Measurements from ENCODE around the gene OSTN. TPM values are rescaled to one million over a fixed set of nuclear protein-coding genes. Genes with fewer than 3 reads are reported as not detected.

The OSTN gene
- total RNA-seq, 1 donor from 2014 or later, result 52.5 TPM

GRCh38 chr3:191307341-191307740 is 108.3 kb downstream of the OSTN start:
- DNase-seq (ENCODE audit: low spot score), result no peak

DNA sequence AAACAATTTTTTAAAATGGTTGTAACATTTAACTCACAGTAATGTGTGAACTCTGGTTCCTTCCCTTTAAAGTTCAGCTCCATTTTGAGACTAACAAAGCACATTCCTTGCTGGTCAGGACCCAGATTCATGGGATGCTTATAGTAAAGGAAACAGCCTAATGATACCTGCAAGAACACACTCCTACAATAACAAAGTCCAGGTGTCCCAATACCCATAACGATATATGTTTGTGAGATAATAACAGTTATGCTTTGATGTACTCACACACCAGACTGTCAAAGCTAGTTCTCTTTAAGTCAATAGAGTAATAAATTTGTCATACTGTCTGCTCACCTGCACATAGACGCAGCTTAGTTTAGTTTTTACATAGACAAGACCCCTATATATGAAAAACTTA is 114.3 kb downstream of the OSTN start:
- no peak for DNase-seq (ENCODE audit: low spot score)

DNA sequence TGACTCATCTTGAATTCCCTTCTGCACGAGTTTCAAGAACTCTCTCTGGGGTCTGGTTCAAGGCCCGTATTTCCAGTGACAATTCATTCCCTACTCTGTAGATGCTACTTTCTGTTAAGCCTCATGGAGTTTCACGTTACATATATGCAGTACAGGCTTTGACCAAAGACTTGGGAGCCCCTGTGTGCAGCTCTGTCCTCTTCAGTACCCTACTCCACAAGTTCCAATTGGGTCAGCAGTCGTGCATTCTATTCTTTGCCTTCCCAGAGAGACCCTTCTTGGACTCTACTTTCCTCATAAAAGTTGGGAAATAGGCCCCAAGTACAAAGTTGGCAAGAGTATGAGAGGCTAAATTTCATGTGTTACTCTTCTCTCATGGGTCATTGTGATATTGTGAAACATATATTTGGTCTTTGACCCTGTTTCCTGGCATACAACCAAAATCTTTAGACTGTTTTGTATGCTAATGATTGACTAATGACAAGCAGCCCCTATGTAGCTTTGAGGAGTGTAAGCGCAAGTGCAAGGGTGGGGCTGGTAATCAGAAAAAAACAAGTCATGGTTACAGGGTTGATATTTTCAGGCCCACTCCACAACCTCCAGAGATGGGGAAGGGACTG is 115.2 kb downstream of the OSTN start:
- no peak for DNase-seq (ENCODE audit: low spot score)

Other genes starting within 250 kb of the OSTN start
- 81.6 TPM for gene CCDC50, start 130.2 kb downstream of the OSTN start, total RNA-seq (ENCODE audit: insufficient read depth, low replicate concordance)
- 4.8 TPM for gene UTS2B, start 131.3 kb downstream of the OSTN start, total RNA-seq (ENCODE audit: insufficient read depth, low replicate concordance)